Retinal pigment epithelial cell (primary cell): ENCODE measurements around the gene SEC22A.

Experiments
- DNase-seq: peaks from one replicate; pipeline ENCODE4 v3.0.0-alpha.2; 2010; ENCODE audit warnings: low read depth
- H3K4me3 ChIP-seq: 2 replicates; pipeline ENCODE4 v1.5.1; 2011; ENCODE audit warnings: mild to moderate bottlenecking, low read length, control low read depth, moderate library complexity
- TF ChIP-seq, protein P1 (sequence below): conservative IDR thresholded peaks from 2 replicates; pipeline ENCODE4 v1.5.1; 2011; ENCODE audit warnings: low read depth, low read length, control low read depth, inconsistent platforms

The SEC22A gene

DNA sequence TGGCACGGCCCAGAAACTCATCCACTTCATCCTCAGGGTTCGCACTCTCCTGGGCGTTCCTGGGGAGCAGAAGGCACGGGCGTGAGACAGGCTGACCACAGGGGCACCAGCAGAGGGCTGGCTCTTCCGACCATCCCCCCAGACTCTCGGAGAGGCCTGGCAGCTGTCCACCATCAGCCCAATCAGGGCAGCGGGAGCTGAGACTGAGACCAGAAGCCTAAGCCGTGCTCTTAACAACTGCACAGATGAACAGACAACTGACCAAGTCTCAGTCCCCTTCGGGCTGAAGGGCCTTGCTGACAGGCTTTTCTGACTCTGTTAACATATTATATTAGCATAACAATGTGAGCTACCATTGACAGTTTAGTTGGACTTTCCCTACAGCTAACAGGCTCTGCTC is 118.0 kb downstream of the SEC22A start:
- TF ChIP-seq, protein P1, sequence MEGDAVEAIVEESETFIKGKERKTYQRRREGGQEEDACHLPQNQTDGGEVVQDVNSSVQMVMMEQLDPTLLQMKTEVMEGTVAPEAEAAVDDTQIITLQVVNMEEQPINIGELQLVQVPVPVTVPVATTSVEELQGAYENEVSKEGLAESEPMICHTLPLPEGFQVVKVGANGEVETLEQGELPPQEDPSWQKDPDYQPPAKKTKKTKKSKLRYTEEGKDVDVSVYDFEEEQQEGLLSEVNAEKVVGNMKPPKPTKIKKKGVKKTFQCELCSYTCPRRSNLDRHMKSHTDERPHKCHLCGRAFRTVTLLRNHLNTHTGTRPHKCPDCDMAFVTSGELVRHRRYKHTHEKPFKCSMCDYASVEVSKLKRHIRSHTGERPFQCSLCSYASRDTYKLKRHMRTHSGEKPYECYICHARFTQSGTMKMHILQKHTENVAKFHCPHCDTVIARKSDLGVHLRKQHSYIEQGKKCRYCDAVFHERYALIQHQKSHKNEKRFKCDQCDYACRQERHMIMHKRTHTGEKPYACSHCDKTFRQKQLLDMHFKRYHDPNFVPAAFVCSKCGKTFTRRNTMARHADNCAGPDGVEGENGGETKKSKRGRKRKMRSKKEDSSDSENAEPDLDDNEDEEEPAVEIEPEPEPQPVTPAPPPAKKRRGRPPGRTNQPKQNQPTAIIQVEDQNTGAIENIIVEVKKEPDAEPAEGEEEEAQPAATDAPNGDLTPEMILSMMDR = no peak
- no peak overlapping the region for H3K4me3 ChIP-seq
- no peak for DNase-seq

DNA sequence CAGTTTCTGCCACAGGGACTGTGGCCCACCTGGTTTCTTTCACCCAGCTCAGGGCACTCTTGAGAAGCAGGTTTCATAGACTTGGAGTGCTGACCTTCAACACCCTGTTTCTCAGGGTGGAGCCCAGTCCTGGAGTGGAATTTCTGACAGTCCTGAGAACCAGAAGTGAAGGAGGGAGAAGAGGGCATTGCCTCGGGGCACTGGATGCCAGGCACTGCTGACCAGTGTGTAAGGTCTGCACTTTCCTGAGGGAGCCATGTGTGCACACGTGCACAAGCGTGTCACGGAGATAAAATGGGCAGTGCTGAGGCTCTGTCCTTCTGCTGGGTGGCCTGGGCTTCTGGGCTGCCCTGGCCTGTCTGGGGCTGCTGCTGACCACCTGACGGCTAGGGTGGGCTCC is 118.5 kb downstream of the SEC22A start:
- TF ChIP-seq, protein P1 = no peak
- no peak overlapping the region for H3K4me3 ChIP-seq
- no peak for DNase-seq

GRCh38 chr3:123321806-123322205 is 120.1 kb downstream of the SEC22A start:
- TF ChIP-seq, protein P1 = no peak
- no peak for DNase-seq
- no peak overlapping the region for H3K4me3 ChIP-seq

- no peak for DNase-seq
- H3K4me3 ChIP-seq = no peak overlapping the region
- TF ChIP-seq, protein P1 = no peak
These were observed 121.1 kb downstream of the SEC22A start for GRCh38 chr3:123322866-123323265.
